Activated CD4-positive, alpha-beta T cell treated with anti-CD3 and anti-CD28 coated beads, Interleukin-2, amount 10 ng/mL, durations not matched to agents 7 days and 5 days (primary cell): Measurements from ENCODE around the gene PLXDC1. TPM values are rescaled to one million over a fixed set of nuclear protein-coding genes. Genes with fewer than 3 reads are reported as not detected.
A peak's percentile ranks its signal among the peaks of the same experiment; 100 is the strongest.
"Not testable (repeated sequence)": the region's sequence is repeated elsewhere in the genome, so short reads cannot be mapped to it uniquely, and the experiment has no call there.

Experiments
- CTCF ChIA-PET: fragments of 350-600 bp; sonication (Branson Sonifier 250); formaldehyde crosslinking; loops from one replicate; lab custom pipeline; 2021; ENCODE audit warnings: antibody characterized with exemption; lab: Charles Lee
- POLR2A ChIA-PET: fragments of 350-600 bp; sonication (Branson Sonifier 250); formaldehyde crosslinking; loops from one replicate; lab custom pipeline; 2021; ENCODE audit warnings: antibody characterized with exemption; lab: Charles Lee
- DNase-seq: peaks from one replicate; pipeline ENCODE4 v3.0.0-alpha.2; 2020
- H3K27ac Mint-ChIP-seq: one replicate; pipeline ENCODE4 v1.8.0; 2021; ENCODE audit warnings: mild to moderate bottlenecking, moderate library complexity, mixed read lengths
- H3K27me3 Mint-ChIP-seq: one replicate; pipeline ENCODE4 v1.8.0; 2021; ENCODE audit warnings: mixed read lengths
- H3K36me3 Mint-ChIP-seq: one replicate; pipeline ENCODE4 v1.8.0; 2021; ENCODE audit warnings: low read depth, mixed read lengths
- H3K4me1 Mint-ChIP-seq: one replicate; pipeline ENCODE4 v1.8.0; 2021; ENCODE audit warnings: mixed read lengths
- H3K4me3 Mint-ChIP-seq: one replicate; pipeline ENCODE4 v1.8.0; 2021; ENCODE audit warnings: mild to moderate bottlenecking, moderate library complexity, mixed read lengths
- H3K9me3 Mint-ChIP-seq: one replicate; pipeline ENCODE4 v1.8.0; 2021; ENCODE audit warnings: mixed read lengths
- total RNA-seq, 2 experiments: library from RNA; stranded (reverse); gene quantifications; one replicate each; pipeline ENCODE4 v1.2.3, GENCODE V29; 2021

The PLXDC1 gene
- total RNA-seq, 2 experiments from 2014 or later = 6.0 to 6.3 TPM

GRCh38 chr17:39175695-39176093 is 24.3 kb upstream of the PLXDC1 start:
- Mint-ChIP-seq H3K4me1 (peaks cover 22% of the 10 kb centered on the region), H3K27me3 (no peaks in the 10 kb centered on the region), H3K36me3 (peaks cover 15% of the 10 kb centered on the region), H3K9me3 (no peaks in the 10 kb centered on the region), H3K4me3 (no peak overlapping the region), H3K27ac (no peak overlapping the region)
- DNase-seq = no peak
- ChIA-PET POLR2A (no interaction called here), CTCF (interaction anchor here (0.7 to 6.7 kb wide), 17 partner anchors 8 to 308 kb away, joined by 3 to 70 read pairs (median 3); partner anchors contain the start of genes ARL5C and LASP1)

GRCh38 chr17:39174920-39175694 is 23.7 kb upstream of the PLXDC1 start:
- H3K27ac Mint-ChIP-seq = no peak overlapping the region
- ChIA-PET POLR2A (no interaction called here), CTCF (interaction anchor here (0.6 to 6.7 kb wide), 27 partner anchors 8 to 362 kb away, joined by 3 to 70 read pairs (median 3); partner anchors contain the start of genes ARL5C and LASP1)
- peaks cover 15% of the 10 kb centered on the region for H3K36me3 Mint-ChIP-seq
- peaks cover 5% of the 10 kb centered on the region for H3K27me3 Mint-ChIP-seq
- H3K9me3 Mint-ChIP-seq = no peaks in the 10 kb centered on the region
- peak; percentile 83 for DNase-seq
- H3K4me1 Mint-ChIP-seq = peaks cover 22% of the 10 kb centered on the region
- H3K4me3 Mint-ChIP-seq = no peak overlapping the region

- peaks cover 10% of the 10 kb centered on the region for H3K27me3 Mint-ChIP-seq
- peaks cover 18% of the 10 kb centered on the region for H3K36me3 Mint-ChIP-seq
- H3K4me3 Mint-ChIP-seq = no peak overlapping the region
- no peak for DNase-seq
- ChIA-PET POLR2A (no interaction called here), CTCF (interaction anchor here (0.5 to 6.7 kb wide), 16 partner anchors 9 to 316 kb away, joined by 3 to 70 read pairs (median 4); partner anchors contain the start of gene ARL5C)
- no peak overlapping the region for H3K27ac Mint-ChIP-seq
- peaks cover 25% of the 10 kb centered on the region for H3K4me1 Mint-ChIP-seq
- peaks cover 3% of the 10 kb centered on the region for H3K9me3 Mint-ChIP-seq
Observed at GRCh38 chr17:39173526-39174274, 22.3 kb upstream of the PLXDC1 start.

- Mint-ChIP-seq H3K36me3 (peaks cover 20% of the 10 kb centered on the region), H3K27ac (no peak overlapping the region), H3K9me3 (peaks cover 5% of the 10 kb centered on the region), H3K27me3 (peaks cover 11% of the 10 kb centered on the region), H3K4me3 (no peak overlapping the region), H3K4me1 (peaks cover 30% of the 10 kb centered on the region)
- DNase-seq = no peak
- ChIA-PET CTCF (interaction anchor here (0.5 to 6.7 kb wide), 6 partner anchors 8 to 317 kb away, joined by 3 to 70 read pairs (median 4); partner anchors contain the start of gene ARL5C), POLR2A (no interaction called here)
Observed at GRCh38 chr17:39173080-39173479, 21.6 kb upstream of the PLXDC1 start.

GRCh38 chr17:39171933-39172332 is 20.5 kb upstream of the PLXDC1 start:
- H3K4me1 Mint-ChIP-seq = peaks cover 40% of the 10 kb centered on the region
- CTCF ChIA-PET = interaction anchor here (1.3 kb wide), 1 partner anchor 9 kb away, joined by 4 read pairs; no protein-coding TSS in a partner anchor
- POLR2A ChIA-PET = no interaction called here

GRCh38 chr17:39170558-39170957 is 19.1 kb upstream of the PLXDC1 start:
- Mint-ChIP-seq H3K27ac (peak overlapping the region; percentile 6), H3K4me3 (no peak overlapping the region), H3K4me1 (peaks cover 49% of the 10 kb centered on the region), H3K9me3 (peaks cover 5% of the 10 kb centered on the region), H3K27me3 (peaks cover 25% of the 10 kb centered on the region), H3K36me3 (peaks cover 7% of the 10 kb centered on the region)
- no peak for DNase-seq
- CTCF ChIA-PET = interaction anchor here (0.6 to 3.0 kb wide), 5 partner anchors 17 to 473 kb away, joined by 3 to 11 read pairs (median 3); no protein-coding TSS in a partner anchor
- POLR2A ChIA-PET = no interaction called here

More at GRCh38 chr17:39171933-39172332, 20.5 kb upstream of the PLXDC1 start:
- Mint-ChIP-seq H3K4me3 (no peak overlapping the region), H3K27ac (no peak overlapping the region), H3K9me3 (peaks cover 5% of the 10 kb centered on the region), H3K27me3 (peaks cover 13% of the 10 kb centered on the region), H3K36me3 (peaks cover 13% of the 10 kb centered on the region)
- DNase-seq = no peak

GRCh38 chr17:39170109-39170508 is 18.7 kb upstream of the PLXDC1 start:
- Mint-ChIP-seq H3K4me3 (no peak overlapping the region), H3K9me3 (peaks cover 5% of the 10 kb centered on the region), H3K36me3 (peaks cover 7% of the 10 kb centered on the region), H3K27me3 (peaks cover 26% of the 10 kb centered on the region), H3K27ac (no peak overlapping the region), H3K4me1 (peaks cover 49% of the 10 kb centered on the region)
- ChIA-PET CTCF (interaction anchor here (0.7 to 3.0 kb wide), 3 partner anchors 17 to 186 kb away, joined by 3 to 11 read pairs (median 4); no protein-coding TSS in a partner anchor), POLR2A (no interaction called here)
- no peak for DNase-seq

GRCh38 chr17:39169518-39169917 is 18.1 kb upstream of the PLXDC1 start:
- ChIA-PET POLR2A (no interaction called here), CTCF (interaction anchor here (0.6 to 3.0 kb wide), 3 partner anchors 16 to 313 kb away, joined by 3 to 11 read pairs (median 3); no protein-coding TSS in a partner anchor)
- H3K27me3 Mint-ChIP-seq = peaks cover 32% of the 10 kb centered on the region
- peaks cover 50% of the 10 kb centered on the region for H3K4me1 Mint-ChIP-seq
- no peak overlapping the region for H3K4me3 Mint-ChIP-seq
- H3K36me3 Mint-ChIP-seq = peaks cover 5% of the 10 kb centered on the region
- no peak overlapping the region for H3K27ac Mint-ChIP-seq
- no peak for DNase-seq
- H3K9me3 Mint-ChIP-seq = peaks cover 5% of the 10 kb centered on the region

GRCh38 chr17:39169101-39169500 is 17.7 kb upstream of the PLXDC1 start:
- POLR2A ChIA-PET = no interaction called here
- CTCF ChIA-PET = interaction anchor here (0.6 to 3.0 kb wide), 4 partner anchors 16 to 312 kb away, joined by 3 to 11 read pairs (median 4); no protein-coding TSS in a partner anchor
- peaks cover 5% of the 10 kb centered on the region for H3K9me3 Mint-ChIP-seq
- H3K4me3 Mint-ChIP-seq = no peak overlapping the region
- H3K4me1 Mint-ChIP-seq = peaks cover 53% of the 10 kb centered on the region
- peaks cover 33% of the 10 kb centered on the region for H3K27me3 Mint-ChIP-seq
- no peak overlapping the region for H3K27ac Mint-ChIP-seq
- peaks cover 5% of the 10 kb centered on the region for H3K36me3 Mint-ChIP-seq
- DNase-seq = no peak

GRCh38 chr17:39168503-39168902 is 17.1 kb upstream of the PLXDC1 start:
- H3K27ac Mint-ChIP-seq = peak overlapping the region; percentile 50
- DNase-seq, POLR2A ChIA-PET, H3K36me3 Mint-ChIP-seq, H3K9me3 Mint-ChIP-seq, H3K4me3 Mint-ChIP-seq: not testable (repeated sequence)
- H3K4me1 Mint-ChIP-seq = peaks cover 52% of the 10 kb centered on the region
- CTCF ChIA-PET = interaction anchor here (1.2 to 7.1 kb wide), 4 partner anchors 8 to 40 kb away, joined by 4 to 94 read pairs (median 40); partner anchors contain the start of gene PLXDC1
- H3K27me3 Mint-ChIP-seq = peaks cover 34% of the 10 kb centered on the region

- Mint-ChIP-seq H3K9me3 (peaks cover 5% of the 10 kb centered on the region), H3K4me3 (no peak overlapping the region), H3K27ac (no peak overlapping the region), H3K36me3 (peaks cover 5% of the 10 kb centered on the region), H3K4me1 (peaks cover 43% of the 10 kb centered on the region), H3K27me3 (peaks cover 34% of the 10 kb centered on the region)
- CTCF ChIA-PET = interaction anchor here (0.6 to 7.1 kb wide), 5 partner anchors 9 to 380 kb away, joined by 3 to 94 read pairs (median 5); partner anchors contain the start of gene PLXDC1
- POLR2A ChIA-PET = no interaction called here
- DNase-seq = peak; percentile 31
Observed at GRCh38 chr17:39167476-39167875, 16.0 kb upstream of the PLXDC1 start.
